GM12873 (cell line): ENCODE measurements around the gene RHOF.

Experiments
- TF ChIP-seq, protein P1 (sequence below): IDR thresholded peaks from 2 replicates; pipeline ENCODE4 v1.5.1; 2012; ENCODE audit warnings: low read depth, mild to moderate bottlenecking, moderate library complexity, low read length, control low read depth; ENCODE audit not compliant: insufficient read depth; ENCODE audit errors: missing control alignments

RHOF gene

DNA sequence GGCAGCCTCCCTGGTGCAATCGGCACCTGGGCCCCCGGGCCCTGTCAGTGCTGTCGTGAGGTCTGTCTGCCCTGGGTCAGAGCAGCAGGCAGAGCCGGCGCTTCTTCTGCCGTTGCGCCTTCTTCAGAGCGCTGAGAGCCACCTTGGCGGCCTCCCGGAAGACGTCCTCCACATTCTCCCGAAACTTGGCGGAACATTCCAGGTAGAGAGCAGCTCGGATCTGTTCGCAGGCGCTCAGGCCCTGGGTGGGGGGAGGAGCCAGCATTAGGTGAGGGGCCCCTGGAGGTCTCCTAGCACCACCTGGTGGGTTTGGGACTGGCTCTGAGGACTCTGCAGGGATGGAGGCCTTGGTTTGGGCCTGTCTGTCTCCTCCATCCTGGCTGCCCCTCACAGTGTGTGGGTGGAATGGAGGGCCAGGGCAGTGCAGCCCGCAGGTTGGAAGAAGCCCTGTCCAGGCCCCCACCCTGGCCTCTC lies 14.0 kb downstream of the RHOF start:
- TF ChIP-seq, protein P1, sequence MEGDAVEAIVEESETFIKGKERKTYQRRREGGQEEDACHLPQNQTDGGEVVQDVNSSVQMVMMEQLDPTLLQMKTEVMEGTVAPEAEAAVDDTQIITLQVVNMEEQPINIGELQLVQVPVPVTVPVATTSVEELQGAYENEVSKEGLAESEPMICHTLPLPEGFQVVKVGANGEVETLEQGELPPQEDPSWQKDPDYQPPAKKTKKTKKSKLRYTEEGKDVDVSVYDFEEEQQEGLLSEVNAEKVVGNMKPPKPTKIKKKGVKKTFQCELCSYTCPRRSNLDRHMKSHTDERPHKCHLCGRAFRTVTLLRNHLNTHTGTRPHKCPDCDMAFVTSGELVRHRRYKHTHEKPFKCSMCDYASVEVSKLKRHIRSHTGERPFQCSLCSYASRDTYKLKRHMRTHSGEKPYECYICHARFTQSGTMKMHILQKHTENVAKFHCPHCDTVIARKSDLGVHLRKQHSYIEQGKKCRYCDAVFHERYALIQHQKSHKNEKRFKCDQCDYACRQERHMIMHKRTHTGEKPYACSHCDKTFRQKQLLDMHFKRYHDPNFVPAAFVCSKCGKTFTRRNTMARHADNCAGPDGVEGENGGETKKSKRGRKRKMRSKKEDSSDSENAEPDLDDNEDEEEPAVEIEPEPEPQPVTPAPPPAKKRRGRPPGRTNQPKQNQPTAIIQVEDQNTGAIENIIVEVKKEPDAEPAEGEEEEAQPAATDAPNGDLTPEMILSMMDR: no peak

DNA sequence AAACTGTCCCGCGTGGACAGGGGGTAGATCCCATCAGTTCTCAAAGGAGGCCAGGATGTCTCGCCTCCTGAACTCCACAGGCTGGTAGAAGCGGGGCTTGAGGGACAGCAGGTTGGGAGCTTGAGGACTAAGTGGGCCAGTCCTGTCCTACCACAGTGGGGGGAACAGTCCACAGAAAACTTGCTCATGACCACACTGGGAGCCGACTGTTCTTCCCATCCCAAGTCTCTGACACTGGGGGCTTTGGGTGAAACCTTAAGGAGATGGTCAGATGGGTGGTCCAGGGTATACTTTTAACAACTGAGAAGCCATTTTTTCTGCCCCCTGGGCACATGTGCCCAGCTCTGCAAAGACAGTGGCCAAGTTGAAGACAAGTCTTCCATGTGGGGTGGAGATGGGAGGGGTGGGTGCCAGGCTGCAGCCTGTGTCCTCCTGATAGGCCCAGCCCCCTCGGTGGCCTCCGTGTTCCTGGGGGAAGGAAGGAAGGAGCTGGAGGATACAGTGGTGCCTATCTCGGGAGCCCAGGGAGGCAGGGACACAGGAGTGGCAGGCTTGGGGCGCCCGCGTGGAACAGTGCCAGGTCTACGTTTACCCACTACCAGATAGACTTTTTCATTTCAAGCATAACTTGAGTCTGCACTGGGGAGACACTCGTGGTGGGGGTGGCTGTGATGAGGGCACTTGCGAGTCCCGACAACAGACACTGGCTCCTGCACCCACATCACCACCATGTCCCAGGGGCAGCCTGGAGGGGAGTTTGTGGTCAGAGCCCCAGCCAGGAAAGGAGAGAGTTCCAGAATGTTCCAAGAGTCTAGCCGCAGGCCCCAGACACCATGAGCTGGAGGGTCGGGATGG lies 14.7 kb downstream of the RHOF start:
- TF ChIP-seq, protein P1: no peak

DNA sequence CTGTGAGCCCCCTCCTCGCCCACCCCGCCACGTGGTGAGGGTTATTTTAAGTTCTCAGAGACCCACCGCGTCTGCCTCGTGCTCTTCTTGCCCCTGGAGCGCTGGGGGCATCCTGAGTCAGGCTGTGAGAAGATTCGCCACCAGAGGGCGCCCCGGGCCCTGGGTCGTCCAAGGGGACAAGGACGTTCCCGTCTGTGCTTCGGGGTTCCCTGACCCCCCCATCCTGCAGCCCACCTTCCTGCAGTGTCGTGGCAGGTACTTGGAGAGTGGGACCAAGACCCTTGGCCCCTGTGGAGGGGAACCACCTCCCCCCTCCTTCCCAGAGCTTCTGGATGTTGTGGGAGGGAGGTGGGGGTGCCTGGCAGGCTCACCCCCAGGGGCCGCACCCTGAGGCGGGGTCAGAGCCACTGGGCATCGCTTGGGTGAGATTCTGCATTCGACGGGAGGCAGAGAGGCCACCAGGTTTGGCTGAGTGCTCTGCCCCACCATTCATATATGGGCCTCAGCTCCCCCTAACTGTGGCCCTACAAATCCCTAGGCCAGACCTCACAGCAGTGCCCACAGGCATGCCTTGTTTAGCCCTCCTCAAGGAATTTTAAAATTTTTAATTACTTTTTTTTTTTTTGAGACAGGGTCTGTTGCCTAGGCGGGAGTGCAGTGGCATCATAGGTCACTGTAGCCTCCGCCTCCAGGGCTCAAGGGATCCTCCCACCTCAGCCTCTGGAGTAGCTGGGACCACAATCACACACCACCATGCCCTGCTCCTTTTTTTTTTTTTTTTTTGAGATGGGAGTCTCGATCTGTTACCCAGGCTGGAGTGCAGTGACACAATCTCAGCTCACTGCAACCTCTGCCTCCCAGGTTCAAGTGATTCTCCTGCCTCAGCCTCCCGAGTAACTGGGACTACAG lies 17.0 kb downstream of the RHOF start:
- TF ChIP-seq, protein P1: peak; percentile 91

DNA sequence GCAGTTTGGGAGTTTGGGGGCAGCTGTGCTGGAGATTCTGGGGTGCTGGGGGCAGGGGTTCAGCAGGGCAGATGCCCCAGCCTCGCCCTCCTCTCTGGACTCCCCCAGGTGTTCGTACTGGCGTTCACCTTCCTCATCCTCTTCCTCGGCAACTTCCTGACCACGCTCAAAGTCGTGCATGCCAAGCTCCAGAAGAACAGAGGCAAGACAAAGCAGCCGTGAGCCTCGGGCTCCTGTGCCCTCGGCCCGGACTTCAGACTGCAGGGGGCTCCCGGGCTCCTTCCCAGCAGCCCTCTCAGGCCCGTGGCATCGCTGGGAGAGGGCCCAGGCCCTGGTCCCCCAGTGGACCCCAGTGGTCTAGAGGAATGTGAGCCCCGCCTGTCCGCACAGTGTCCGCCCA lies 18.0 kb downstream of the RHOF start:
- TF ChIP-seq, protein P1: no peak

DNA sequence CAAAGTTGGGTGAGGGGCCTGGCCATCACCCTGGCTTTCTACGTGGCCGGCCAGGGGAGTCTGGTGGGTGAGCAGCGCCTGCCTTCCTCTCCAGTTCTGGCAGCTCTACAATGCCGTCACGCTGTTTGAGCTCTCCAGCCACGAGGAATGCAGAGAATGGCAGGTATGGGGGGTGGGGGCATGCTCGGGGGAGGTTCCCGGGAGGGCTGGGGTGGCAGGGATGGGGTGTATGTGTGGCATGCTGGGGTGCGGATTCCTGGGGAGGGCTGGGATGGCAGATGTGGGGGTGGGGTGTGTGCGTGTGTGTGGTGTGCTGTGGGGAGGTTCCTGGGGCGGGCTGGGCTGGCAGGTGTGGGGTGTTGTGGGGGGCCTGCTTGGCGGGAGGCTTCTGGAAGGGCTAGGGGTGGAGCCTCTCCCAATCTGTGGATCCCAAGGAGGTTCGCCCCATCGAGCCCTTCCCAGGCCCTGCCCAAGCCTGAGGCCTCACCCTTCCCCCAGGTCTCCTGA lies 18.5 kb downstream of the RHOF start:
- TF ChIP-seq, protein P1: no peak

DNA sequence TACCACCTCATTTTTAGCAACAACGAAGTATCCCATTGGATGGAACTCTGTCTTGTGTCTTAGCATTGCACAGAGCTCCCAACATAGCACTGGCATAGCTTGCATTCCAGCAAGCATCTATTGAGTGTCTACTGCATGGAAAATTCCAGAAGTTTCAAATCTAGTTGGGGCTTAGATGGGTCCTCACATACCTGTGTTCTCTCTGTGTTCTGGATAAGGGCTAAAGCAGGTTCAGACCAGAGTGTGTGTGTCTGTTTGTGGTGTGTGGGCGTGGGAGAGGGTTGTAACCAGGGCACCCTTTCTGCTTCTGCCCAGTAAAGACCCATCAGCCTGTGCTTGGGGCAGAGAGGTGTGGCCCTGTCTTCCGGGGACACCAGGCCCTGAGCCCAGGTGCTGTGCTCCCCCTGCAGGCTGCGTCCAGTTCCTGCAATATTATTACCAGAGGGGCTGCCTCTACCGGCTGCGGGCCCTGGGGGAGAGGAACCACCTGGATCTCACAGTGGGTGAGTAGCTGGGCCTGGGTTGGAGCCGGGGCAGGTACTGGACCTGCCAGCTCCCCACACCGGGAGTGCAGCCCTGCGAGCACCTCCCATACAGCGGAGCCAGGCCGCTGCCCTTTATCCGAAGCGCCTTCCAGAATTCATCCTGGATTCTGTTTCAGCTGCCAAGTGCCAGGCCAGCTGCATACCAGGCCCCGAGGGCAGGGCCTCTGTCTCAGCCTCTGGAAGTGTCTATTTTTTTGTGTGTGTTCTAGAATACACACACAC lies 20.3 kb downstream of the RHOF start:
- TF ChIP-seq, protein P1: peak; percentile 96
